HG03442 (cell line): ENCODE measurements around the gene RABEP2.
"Not testable (repeated sequence)": the region's sequence is repeated elsewhere in the genome, so short reads cannot be mapped to it uniquely, and the experiment has no call there.

Source experiments
- ATAC-seq: cut with Tn5 transposase; IDR thresholded peaks from one replicate; pipeline ENCODE4 v1.9.1; 2021; ENCODE audit warnings: mild to moderate bottlenecking, moderate library complexity; ENCODE audit not compliant: unreplicated experiment

RABEP2 gene

GRCh38 chr16:28880589-28880915, 44.5 kb downstream of the RABEP2 start:
- ATAC-seq = no peak

DNA sequence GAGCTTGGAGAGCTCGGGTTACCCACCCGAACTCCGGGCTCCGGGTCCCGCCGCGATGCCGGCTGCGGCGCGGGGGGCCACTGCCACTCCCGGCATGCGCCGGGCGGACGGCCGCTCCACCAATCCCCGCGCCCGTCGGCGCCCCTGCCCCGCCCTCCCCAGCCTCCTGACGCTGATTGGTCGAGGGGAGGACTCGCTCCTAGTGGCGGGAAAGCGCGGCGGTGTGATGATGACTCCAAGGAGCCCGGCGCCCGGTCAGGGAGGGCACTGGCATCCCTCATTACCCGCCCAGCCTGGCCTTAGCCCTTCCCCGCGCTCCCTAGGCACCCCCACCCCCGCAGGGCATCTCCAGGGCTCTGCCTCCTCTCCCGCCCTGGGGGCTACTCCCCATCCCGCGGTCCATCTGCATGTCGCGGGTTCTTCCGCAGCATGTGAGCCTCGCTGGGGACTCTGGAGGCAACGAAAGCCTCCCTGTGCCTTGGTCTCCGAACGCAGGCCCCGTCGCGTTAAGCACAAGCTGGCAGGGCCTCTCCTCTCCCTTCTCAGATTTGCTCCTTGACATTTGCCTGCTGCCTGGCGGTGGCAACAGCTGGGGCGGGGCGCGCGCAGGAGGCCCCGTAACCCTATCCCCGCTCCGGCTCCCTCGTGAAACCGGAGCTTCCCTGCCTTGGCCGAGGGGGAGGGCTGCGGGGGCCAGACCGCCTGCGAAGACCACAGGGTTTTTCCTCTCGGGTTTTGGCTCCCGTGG, 45.0 kb downstream of the RABEP2 start:
- ATAC-seq = peak; percentile 91

- peak; percentile 23 for ATAC-seq
These were observed 45.7 kb downstream of the RABEP2 start for GRCh38 chr16:28879261-28879840.

- no peak for ATAC-seq
These were observed 46.7 kb downstream of the RABEP2 start, which contains the start of gene ATP2A1 for GRCh38 chr16:28878083-28878926. ATP2A1 (plus strand) TSS chr16:28878488; CDS start chr16:28878672, 184 bp downstream.

DNA sequence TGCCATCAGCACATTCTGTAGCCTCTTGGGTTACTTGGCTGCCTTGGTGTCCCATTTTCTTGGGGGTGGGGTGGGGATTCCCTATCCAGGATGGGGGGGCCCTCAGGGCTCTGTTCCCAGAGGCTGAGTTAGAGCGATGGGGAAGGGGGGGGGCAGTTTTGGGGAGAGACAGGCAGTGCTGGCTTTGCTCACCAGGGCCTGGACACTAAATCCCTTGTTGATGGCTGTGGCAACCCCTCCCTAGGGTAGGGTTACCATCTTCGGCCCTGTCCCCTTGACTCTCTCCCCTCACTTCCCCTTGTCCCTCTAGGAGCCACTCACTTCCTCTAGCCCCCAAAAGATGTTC, 47.4 kb downstream of the RABEP2 start:
- no peak for ATAC-seq

DNA sequence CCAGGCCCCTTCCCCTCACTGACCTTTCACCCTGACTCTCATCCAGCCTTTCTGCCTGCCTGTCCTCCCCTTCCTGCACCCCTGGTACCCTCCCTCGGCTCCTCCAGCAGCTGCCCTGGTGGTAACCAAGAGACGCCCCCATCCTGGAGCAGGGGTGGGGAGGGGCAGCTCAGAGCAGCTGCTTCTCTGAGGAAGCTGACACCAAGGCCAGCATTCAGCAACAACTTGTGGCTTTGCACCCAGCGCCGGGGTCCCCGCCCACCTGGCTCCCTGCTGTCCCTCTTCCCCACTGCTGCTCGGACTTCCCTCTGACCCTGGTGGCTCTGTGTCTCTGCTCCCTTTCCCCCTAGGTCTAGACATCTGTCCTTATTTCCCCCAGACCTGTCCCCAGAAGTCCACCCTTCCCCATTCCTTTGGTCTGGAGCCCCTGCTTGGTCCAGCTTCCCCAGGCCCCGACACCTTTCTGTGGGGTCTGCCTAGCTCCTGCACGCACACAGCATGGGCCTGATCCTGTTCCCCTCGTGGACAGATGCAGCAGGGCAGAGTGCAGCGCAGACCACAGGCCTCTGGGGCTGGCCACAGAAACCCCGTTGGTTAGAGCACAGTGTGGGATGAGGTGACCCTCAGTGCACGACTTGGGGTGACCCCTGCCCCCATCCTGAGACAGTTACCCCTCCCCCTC, 47.9 kb downstream of the RABEP2 start:
- ATAC-seq = no peak

DNA sequence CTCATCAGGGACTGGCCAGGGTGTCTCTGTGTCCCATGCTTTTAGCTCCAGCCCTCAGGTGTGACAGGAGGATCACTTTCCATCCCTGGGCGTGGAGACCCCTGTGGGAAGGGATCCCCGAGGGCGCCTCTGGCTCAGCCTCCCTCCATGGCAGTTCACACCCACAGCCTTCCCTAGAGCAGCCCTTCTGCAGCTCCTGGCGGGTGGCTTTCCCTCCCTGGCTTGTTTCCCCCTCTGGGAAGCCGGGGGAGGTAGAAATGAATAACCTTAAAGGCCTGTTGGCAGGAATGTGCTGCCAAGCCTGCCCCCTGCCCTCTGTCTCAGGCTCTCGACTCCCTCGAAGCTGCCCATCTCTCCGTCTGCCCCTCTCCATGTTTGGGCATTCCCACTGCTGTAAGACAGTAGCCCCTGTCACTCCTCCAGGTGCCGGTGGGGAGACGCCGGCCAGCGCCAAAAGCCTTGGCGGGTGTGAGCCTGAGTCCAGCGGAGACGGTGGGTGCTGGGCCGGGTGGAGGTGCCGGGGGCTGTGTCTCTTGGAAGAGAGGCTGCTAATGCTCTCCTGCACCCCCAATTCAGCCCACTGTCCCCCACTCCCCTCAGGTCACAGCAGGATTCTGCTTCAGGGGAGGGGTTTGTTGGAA, 48.9 kb downstream of the RABEP2 start:
- ATAC-seq = no peak

GRCh38 chr16:28875134-28876018, 49.7 kb downstream of the RABEP2 start:
- no peak for ATAC-seq

DNA sequence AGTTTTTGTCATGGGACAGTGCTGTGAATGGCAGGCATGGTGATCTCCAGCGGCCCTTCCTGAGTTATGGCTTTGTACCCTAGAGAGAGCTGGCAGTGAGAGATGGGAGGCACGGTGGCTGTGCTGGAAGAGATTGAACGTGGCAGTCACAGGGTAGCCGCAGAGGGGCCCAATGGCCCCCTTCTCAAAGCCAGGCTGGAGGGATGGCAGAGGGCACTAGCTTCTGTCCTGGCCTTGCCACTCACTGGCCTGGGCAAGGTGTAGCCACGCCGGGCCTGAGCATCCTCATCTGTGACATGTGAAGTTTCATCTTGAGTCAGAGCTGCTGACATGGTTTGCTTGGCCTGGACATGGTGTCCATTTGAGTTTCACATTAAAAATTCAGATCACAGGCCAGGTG, 50.6 kb downstream of the RABEP2 start:
- no peak for ATAC-seq

- no peak for ATAC-seq
These were observed 51.4 kb downstream of the RABEP2 start for GRCh38 chr16:28873543-28874201.

DNA sequence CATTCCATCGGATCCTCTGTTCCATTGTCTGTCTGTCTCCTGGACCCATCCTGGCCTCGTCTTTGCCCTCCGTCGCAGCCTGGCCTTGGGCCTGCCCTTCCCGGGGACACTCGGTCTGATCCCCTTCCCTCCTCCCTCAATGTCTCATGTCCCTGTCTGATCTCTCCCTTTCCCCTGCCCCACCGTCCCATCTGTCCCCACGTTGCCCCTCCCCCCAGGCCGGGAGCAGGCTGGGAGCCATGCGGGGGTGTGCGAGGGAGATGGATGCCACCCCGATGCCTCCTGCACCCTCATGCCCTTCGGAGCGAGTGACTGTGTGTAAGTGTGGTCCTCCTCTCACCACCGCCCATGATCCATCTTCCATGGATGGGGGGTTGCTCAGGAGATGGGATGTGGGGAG, 52.1 kb downstream of the RABEP2 start:
- ATAC-seq = no peak

DNA sequence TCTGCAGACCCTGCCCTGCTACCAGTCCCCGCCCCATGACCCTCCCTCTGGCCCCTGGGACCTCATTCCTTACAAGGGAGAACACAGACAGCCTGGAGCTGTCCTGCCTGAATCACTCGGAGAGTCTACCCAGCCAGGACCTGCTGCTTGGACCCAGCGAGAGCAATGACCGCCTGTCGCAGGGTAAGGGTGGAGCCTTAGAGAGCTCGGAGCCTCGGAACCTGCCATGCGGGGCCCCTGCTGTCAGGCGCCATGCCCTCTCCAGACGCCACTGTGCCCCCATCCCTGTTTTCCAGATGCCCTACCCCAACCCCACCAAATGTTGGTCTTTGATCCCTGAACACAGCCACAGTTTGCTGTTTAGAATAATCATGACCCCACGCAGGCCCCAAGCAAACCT, 55.8 kb downstream of the RABEP2 start:
- ATAC-seq = no peak

DNA sequence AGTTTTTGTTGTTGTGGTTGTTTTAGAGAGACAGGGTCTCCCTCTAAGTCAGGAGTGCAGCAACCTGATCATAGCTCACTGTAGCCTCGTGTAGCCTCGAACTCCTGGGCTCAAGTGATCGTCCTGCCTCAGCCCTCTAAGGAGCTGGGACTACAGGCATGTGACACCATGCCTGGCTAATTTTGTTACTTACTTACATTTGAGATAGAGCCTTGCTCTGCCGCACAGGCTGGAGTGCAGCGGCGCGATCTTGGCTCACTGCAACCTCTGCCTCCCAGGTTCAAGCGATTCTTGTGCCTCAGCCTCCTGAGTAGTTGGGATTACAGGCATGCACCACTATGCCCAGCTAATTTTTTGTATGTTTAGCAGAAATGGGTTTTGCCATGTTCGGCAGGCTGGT, 57.4 kb downstream of the RABEP2 start:
- not testable (repeated sequence) for ATAC-seq

DNA sequence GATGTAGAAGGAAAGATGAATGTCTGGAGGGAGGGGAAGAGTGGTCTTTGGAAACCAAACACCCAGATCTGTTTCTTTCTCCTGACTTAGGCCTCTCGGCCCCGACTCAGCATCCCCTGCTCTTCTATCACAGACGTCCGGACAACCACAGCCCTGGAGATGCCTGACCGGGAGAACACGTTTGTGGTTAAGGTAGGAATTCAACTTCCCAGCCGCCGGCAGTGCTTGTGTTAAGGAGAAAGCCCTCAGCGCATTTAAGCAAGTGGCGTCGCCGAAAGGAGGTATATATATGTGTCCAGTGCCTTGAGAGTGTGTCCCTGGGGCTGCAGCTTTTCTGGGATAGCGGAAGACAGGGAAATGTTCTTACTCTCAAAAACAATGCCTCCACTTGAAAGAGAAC, 57.8 kb downstream of the RABEP2 start:
- ATAC-seq = no peak

DNA sequence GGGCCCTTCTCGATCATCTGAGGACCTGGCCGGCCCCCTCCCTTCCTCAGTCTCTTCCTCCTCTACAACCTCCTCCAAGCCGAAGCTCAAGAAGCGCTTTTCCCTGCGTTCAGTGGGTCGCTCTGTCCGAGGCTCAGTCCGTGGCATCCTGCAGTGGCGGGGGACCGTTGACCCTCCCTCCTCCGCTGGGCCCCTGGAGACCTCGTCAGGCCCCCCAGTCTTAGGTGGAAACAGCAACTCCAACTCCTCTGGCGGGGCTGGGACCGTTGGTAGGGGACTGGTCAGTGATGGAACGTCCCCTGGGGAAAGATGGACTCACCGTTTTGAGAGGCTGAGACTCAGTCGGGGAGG, 58.6 kb downstream of the RABEP2 start:
- ATAC-seq = no peak

DNA sequence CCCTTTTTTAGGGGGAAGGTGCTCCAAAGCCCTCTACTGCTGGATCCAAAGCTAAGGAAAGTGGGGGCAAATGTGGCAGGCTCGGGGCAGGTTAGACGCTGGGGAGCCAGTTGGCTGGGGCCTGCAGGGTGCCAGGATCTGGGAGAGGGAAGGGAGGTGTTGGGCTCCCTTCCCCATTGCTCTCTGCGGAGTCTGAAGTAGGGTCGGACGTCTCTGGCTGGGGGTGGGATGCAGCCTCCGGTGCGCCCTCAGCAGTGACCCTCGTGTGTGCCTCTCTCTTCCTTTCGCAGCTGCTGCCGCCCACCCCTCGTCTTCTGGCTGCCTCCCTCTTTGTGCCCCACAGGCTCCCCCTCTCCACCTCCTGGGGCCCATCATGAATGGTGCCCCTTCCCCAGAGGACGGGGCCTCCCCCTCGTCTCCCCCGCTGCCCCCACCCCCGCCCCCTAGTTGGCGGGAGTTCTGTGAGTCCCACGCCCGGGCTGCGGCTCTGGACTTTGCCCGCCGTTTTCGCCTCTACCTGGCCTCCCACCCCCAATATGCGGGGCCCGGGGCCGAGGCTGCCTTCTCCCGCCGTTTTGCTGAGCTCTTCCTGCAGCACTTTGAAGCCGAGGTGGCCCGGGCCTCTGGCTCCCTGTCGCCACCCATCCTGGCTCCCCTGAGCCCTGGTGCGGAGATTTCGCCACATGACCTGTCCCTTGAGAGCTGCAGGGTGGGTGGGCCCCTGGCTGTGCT, 59.1 kb downstream of the RABEP2 start:
- ATAC-seq = no peak

GRCh38 chr16:28865001-28865688, 59.9 kb downstream of the RABEP2 start:
- ATAC-seq = no peak
